ENCODE data around the gene ANKRD24.
"Not testable (repeated sequence)": the region's sequence is repeated elsewhere in the genome, so short reads cannot be mapped to it uniquely, and the experiment has no call there.

The ANKRD24 gene

DNA sequence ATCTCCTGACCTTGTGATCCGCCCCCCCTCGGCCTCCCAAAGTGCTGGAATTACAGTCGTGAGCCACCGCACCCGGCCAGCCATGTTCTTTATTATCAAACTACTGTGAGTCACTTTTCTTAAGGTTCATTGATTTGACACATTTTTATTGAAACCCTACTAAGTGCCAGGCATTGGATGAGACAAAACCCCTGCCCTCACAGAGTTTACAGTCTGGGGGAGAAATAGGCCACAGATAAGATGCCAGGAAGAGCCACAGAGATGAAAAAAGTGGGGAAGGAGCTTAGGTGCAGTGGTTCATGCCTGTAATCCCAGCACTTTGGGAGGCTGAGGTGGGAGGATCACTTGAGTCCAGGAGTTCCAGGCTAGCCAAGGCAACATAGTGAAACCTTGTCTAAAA is 44.0 kb upstream of the ANKRD24 start:
- Histone ChIP-seq H4K20me1 (ENCODE audit: low read depth, low read length) (no peaks in the 10 kb centered on the region), H3K27me3 (ENCODE audit: low read length) (no peaks in the 10 kb centered on the region), H3K9ac (ENCODE audit: low read length) (no peak overlapping the region), H3K36me3 (ENCODE audit: low read length) (no peaks in the 10 kb centered on the region), H3K4me2 (ENCODE audit: low read depth, low read length, poor library complexity, severe bottlenecking) (no peak overlapping the region), H3K4me3 (ENCODE audit: insufficient read depth, low read length, poor library complexity, severe bottlenecking) (no peak overlapping the region), H3K79me2 (ENCODE audit: insufficient read depth, low read length) (no peaks in the 10 kb centered on the region), H3K9me2 (replicated peaks; ENCODE audit: insufficient read depth, low read length) (no peaks in the 10 kb centered on the region), H3K27ac (ENCODE audit: low read depth, low read length) (no peak overlapping the region), H3F3A (ENCODE audit: insufficient read depth) (no peaks in the 10 kb centered on the region), H3K9me3 (ENCODE audit: insufficient read depth, low read length) (no peaks in the 10 kb centered on the region), H2AFZ (ENCODE audit: low read depth, low read length, severe bottlenecking) (no peak overlapping the region)
- TF ChIP-seq, protein P1, sequence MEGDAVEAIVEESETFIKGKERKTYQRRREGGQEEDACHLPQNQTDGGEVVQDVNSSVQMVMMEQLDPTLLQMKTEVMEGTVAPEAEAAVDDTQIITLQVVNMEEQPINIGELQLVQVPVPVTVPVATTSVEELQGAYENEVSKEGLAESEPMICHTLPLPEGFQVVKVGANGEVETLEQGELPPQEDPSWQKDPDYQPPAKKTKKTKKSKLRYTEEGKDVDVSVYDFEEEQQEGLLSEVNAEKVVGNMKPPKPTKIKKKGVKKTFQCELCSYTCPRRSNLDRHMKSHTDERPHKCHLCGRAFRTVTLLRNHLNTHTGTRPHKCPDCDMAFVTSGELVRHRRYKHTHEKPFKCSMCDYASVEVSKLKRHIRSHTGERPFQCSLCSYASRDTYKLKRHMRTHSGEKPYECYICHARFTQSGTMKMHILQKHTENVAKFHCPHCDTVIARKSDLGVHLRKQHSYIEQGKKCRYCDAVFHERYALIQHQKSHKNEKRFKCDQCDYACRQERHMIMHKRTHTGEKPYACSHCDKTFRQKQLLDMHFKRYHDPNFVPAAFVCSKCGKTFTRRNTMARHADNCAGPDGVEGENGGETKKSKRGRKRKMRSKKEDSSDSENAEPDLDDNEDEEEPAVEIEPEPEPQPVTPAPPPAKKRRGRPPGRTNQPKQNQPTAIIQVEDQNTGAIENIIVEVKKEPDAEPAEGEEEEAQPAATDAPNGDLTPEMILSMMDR (IDR thresholded peaks at IDR 0.05; ENCODE audit: insufficient read depth, low read length, poor library complexity, severe bottlenecking) = no peak
- TF ChIP-seq EZH2phosphoT487 (conservative IDR thresholded peaks at IDR 0.05; ENCODE audit: low read length) = no peak

DNA sequence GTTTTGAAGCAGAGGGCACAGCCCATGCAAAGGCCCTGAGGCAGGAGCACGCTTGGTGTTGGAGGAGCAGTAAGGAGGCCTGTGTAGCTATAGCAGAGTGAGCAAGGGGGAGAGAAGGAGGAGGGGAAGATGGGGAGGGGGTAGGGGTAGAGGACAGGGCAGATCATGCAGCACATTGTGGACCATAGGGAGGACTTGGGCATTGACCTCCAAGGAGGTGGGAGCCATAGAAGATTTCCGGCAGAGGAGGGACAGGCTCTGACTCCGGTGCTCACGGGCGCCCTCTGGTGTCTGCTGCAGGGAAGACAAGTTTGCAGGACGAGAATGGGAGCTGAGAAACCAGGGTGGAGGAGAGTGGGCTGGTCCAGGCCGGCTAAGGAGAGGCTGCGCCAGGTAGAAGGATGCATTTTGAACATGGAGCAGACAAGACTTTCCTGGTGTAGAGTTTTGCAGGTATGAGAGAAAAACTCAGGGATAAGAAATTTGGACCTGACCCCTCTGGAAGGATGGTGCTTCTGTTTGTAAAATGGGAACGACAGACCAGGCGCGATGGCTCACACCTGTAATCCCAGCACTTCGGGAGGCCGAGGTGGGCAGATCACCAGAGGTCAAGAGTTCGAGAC is 42.8 kb upstream of the ANKRD24 start:
- peak overlapping the region; percentile 47 for H3K4me2 ChIP-seq (ENCODE audit: low read depth, low read length, poor library complexity, severe bottlenecking)
- H3K4me3 ChIP-seq (ENCODE audit: insufficient read depth, low read length, poor library complexity, severe bottlenecking) = no peak overlapping the region
- H3K9me3 ChIP-seq (ENCODE audit: insufficient read depth, low read length) = no peaks in the 10 kb centered on the region
- H3K79me2 ChIP-seq (ENCODE audit: insufficient read depth, low read length) = no peaks in the 10 kb centered on the region
- H3K36me3 ChIP-seq (ENCODE audit: low read length) = no peaks in the 10 kb centered on the region
- H3K27ac ChIP-seq (ENCODE audit: low read depth, low read length) = no peak overlapping the region
- H3K27me3 ChIP-seq (ENCODE audit: low read length) = no peaks in the 10 kb centered on the region
- TF ChIP-seq, protein P1 (IDR thresholded peaks at IDR 0.05; ENCODE audit: insufficient read depth, low read length, poor library complexity, severe bottlenecking) = peak; percentile 78
- TF ChIP-seq EZH2phosphoT487 (conservative IDR thresholded peaks at IDR 0.05; ENCODE audit: low read length) = no peak
- H4K20me1 ChIP-seq (ENCODE audit: low read depth, low read length) = no peaks in the 10 kb centered on the region
- H3F3A ChIP-seq (ENCODE audit: insufficient read depth) = no peaks in the 10 kb centered on the region
- no peak overlapping the region for H3K9ac ChIP-seq (ENCODE audit: low read length)
- H3K9me2 ChIP-seq (replicated peaks; ENCODE audit: insufficient read depth, low read length) = no peaks in the 10 kb centered on the region
- peak overlapping the region; percentile 47 for H2AFZ ChIP-seq (ENCODE audit: low read depth, low read length, severe bottlenecking)

DNA sequence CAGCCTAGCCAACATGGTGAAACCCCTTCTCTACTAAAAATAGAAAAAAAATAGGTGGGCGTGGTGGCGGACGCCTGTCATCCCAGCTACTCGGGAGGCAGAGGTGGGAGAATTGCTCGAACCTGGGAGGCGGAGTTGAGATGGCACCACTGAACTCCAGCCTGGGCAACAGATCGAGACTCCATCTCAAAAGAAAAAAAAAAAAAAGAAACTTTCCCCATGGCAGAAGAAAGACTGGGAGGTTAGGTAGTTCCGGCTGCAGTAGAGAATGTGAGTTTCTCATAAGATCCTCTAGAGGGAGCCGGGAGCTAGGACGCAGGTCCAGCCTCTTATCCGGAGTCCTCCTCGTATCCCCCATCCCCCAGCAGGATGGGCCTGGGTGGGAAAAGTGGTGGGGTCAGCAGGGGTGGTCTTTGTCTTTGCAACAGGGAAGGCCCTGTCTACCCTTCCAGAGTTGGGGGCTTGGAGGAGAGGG is 42.2 kb upstream of the ANKRD24 start:
- no peaks in the 10 kb centered on the region for H4K20me1 ChIP-seq (ENCODE audit: low read depth, low read length)
- no peak for TF ChIP-seq EZH2phosphoT487 (conservative IDR thresholded peaks at IDR 0.05; ENCODE audit: low read length)
- TF ChIP-seq, protein P1 (IDR thresholded peaks at IDR 0.05; ENCODE audit: insufficient read depth, low read length, poor library complexity, severe bottlenecking) = no peak
- H3K4me2 ChIP-seq (ENCODE audit: low read depth, low read length, poor library complexity, severe bottlenecking) = peak overlapping the region; percentile 47
- H3K4me3 ChIP-seq (ENCODE audit: insufficient read depth, low read length, poor library complexity, severe bottlenecking) = no peak overlapping the region
- no peaks in the 10 kb centered on the region for H3K79me2 ChIP-seq (ENCODE audit: insufficient read depth, low read length)
- H3K27ac ChIP-seq (ENCODE audit: low read depth, low read length) = no peak overlapping the region
- no peaks in the 10 kb centered on the region for H3K9me2 ChIP-seq (replicated peaks; ENCODE audit: insufficient read depth, low read length)
- H3K9ac ChIP-seq (ENCODE audit: low read length) = no peak overlapping the region
- no peaks in the 10 kb centered on the region for H3K36me3 ChIP-seq (ENCODE audit: low read length)
- no peaks in the 10 kb centered on the region for H3K9me3 ChIP-seq (ENCODE audit: insufficient read depth, low read length)
- peak overlapping the region; percentile 47 for H2AFZ ChIP-seq (ENCODE audit: low read depth, low read length, severe bottlenecking)
- no peaks in the 10 kb centered on the region for H3F3A ChIP-seq (ENCODE audit: insufficient read depth)
- no peaks in the 10 kb centered on the region for H3K27me3 ChIP-seq (ENCODE audit: low read length)

DNA sequence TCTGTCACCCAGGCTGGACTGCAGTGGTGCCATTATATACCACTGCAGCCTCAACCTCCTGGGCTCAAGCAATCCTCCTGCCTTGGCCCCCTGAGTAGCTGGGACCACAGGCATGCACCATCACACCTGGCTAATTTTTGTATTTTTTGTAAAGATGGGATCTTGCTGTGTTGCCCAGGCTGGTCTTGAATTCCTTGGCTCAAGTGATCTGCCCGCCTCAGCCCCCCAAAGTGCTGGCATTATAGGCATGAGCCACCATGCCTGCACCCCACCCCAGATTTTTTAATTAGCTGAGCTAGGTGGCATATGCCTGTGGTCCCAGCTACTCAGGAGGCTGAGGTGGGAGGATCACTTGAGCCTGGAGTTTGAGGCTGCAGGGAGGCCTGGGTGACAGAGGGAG is 39.6 kb upstream of the ANKRD24 start:
- H3K9me2 ChIP-seq (replicated peaks; ENCODE audit: insufficient read depth, low read length); H3K9ac ChIP-seq (ENCODE audit: low read length); H4K20me1 ChIP-seq (ENCODE audit: low read depth, low read length); H3K27ac ChIP-seq (ENCODE audit: low read depth, low read length); H3K27me3 ChIP-seq (ENCODE audit: low read length); H3K9me3 ChIP-seq (ENCODE audit: insufficient read depth, low read length); H3K79me2 ChIP-seq (ENCODE audit: insufficient read depth, low read length); H2AFZ ChIP-seq (ENCODE audit: low read depth, low read length, severe bottlenecking); H3K4me2 ChIP-seq (ENCODE audit: low read depth, low read length, poor library complexity, severe bottlenecking); H3K36me3 ChIP-seq (ENCODE audit: low read length); H3K4me3 ChIP-seq (ENCODE audit: insufficient read depth, low read length, poor library complexity, severe bottlenecking); H3F3A ChIP-seq (ENCODE audit: insufficient read depth): not testable (repeated sequence)
